ENCODE results near the gene RAB17. TPM values are rescaled to one million over a fixed set of nuclear protein-coding genes. Genes with fewer than 3 reads are reported as not detected.

RAB17 gene
- total RNA-seq, 2 donors from 2014 or later: 6.4 to 6.5 TPM

DNA sequence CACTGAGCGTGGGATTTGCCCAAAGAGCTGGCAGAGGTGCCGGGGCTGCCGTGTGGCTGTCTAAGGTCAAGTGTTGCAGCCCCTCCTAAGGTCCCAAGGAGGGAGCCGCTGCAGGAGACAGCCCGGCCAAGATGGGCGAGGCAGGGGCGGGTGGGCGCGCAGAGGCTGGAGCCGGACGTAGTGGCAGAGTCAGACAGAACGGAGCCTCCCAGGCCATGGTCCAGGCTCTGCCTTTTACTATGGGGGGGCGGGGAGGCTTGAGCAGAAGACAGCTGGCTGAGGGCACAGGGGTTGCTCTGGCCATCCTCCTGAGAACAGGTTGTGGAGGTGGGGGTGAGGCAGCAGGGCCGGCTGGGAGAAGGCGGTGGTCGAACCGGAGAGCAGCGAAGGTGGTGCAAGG lies 51.6 kb downstream of the RAB17 start:
- Histone ChIP-seq H3K27me3 (replicated peaks; ENCODE audit: insufficient read depth) (no peaks in the 10 kb centered on the region), H3K27ac (no peak overlapping the region), H3K36me3 (no peaks in the 10 kb centered on the region), H3K4me1 (ENCODE audit: control insufficient read depth in 1 of 2, low read depth in 2 of 2) (no peaks in the 10 kb centered on the region), H3K9me3 (no peaks in the 10 kb centered on the region), H3K4me3 (no peak overlapping the region)
- no peak for DNase-seq (ENCODE audit: low spot score)
- TF ChIP-seq, protein P1, sequence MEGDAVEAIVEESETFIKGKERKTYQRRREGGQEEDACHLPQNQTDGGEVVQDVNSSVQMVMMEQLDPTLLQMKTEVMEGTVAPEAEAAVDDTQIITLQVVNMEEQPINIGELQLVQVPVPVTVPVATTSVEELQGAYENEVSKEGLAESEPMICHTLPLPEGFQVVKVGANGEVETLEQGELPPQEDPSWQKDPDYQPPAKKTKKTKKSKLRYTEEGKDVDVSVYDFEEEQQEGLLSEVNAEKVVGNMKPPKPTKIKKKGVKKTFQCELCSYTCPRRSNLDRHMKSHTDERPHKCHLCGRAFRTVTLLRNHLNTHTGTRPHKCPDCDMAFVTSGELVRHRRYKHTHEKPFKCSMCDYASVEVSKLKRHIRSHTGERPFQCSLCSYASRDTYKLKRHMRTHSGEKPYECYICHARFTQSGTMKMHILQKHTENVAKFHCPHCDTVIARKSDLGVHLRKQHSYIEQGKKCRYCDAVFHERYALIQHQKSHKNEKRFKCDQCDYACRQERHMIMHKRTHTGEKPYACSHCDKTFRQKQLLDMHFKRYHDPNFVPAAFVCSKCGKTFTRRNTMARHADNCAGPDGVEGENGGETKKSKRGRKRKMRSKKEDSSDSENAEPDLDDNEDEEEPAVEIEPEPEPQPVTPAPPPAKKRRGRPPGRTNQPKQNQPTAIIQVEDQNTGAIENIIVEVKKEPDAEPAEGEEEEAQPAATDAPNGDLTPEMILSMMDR (IDR thresholded peaks at IDR 0.05): no peak
- no peak for ATAC-seq (ENCODE audit: insufficient number of reproducible peaks, low FRiP score, low read depth)

DNA sequence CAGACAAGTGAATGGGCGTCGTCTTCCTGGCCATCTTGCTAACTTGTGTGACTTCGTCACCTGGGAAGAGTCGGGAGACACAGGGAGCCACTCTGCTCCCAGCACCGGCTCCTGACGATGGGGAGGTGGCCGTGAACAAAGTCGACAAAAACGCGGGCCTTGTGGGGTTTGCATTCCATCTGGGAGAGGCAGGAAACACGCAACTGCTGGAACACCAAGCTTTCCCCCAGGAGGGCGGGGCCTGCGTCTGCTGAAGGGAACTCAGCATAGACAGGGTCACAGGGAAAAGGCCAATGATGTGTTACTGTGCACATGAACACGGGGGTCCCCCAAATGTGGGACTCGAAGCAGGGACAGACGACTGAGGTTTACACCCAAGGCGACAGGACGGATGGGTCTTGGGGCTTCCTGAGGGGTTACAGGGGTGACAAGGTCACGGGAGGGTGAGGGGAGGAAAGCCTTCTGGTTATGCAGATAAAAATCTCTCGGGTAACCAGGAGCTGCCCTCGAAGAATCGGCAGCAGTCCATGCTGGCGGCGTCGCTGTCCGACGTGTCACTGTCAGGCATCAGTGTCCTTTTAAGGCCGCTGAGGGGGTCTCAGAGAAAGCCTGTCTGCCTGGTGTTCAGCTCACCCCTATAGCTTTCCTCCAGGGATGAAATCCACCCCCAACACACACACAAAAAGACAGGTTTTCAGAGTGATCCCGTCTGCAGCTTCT lies 52.4 kb downstream of the RAB17 start:
- H3K9me3 ChIP-seq: no peaks in the 10 kb centered on the region
- H3K4me1 ChIP-seq (ENCODE audit: control insufficient read depth in 1 of 2, low read depth in 2 of 2): no peaks in the 10 kb centered on the region
- TF ChIP-seq, protein P1 (IDR thresholded peaks at IDR 0.05): no peak
- no peaks in the 10 kb centered on the region for H3K27me3 ChIP-seq (replicated peaks; ENCODE audit: insufficient read depth)
- no peaks in the 10 kb centered on the region for H3K36me3 ChIP-seq
- H3K4me3 ChIP-seq: no peak overlapping the region
- no peak for ATAC-seq (ENCODE audit: insufficient number of reproducible peaks, low FRiP score, low read depth)
- no peak for DNase-seq (ENCODE audit: low spot score)
- H3K27ac ChIP-seq: no peak overlapping the region

- Histone ChIP-seq H3K4me3 (no peak overlapping the region), H3K27ac (no peak overlapping the region), H3K9me3 (no peaks in the 10 kb centered on the region), H3K36me3 (no peaks in the 10 kb centered on the region), H3K27me3 (replicated peaks; ENCODE audit: insufficient read depth) (no peaks in the 10 kb centered on the region), H3K4me1 (ENCODE audit: control insufficient read depth in 1 of 2, low read depth in 2 of 2) (no peaks in the 10 kb centered on the region)
- TF ChIP-seq, protein P1 (IDR thresholded peaks at IDR 0.05): no peak
- ATAC-seq (ENCODE audit: insufficient number of reproducible peaks, low FRiP score, low read depth) (no peak), DNase-seq (ENCODE audit: low spot score) (no peak)
Measured at GRCh38 chr2:237536617-237537016, 53.9 kb downstream of the RAB17 start.

- Histone ChIP-seq H3K4me1 (ENCODE audit: control insufficient read depth in 1 of 2, low read depth in 2 of 2) (no peaks in the 10 kb centered on the region), H3K36me3 (no peaks in the 10 kb centered on the region), H3K4me3 (no peak overlapping the region), H3K9me3 (no peaks in the 10 kb centered on the region), H3K27me3 (replicated peaks; ENCODE audit: insufficient read depth) (no peaks in the 10 kb centered on the region), H3K27ac (no peak overlapping the region)
- TF ChIP-seq, protein P1 (IDR thresholded peaks at IDR 0.05): no peak
- ATAC-seq (ENCODE audit: insufficient number of reproducible peaks, low FRiP score, low read depth) (no peak), DNase-seq (ENCODE audit: low spot score) (no peak)
Measured at GRCh38 chr2:237536083-237536415, 54.5 kb downstream of the RAB17 start.

GRCh38 chr2:237535385-237536082 lies 55.0 kb downstream of the RAB17 start:
- H3K4me3 ChIP-seq: no peak overlapping the region
- no peaks in the 10 kb centered on the region for H3K27me3 ChIP-seq (replicated peaks; ENCODE audit: insufficient read depth)
- no peaks in the 10 kb centered on the region for H3K36me3 ChIP-seq
- H3K9me3 ChIP-seq: no peaks in the 10 kb centered on the region
- no peaks in the 10 kb centered on the region for H3K4me1 ChIP-seq (ENCODE audit: control insufficient read depth in 1 of 2, low read depth in 2 of 2)
- DNase-seq (ENCODE audit: low spot score) (no peak), ATAC-seq (ENCODE audit: insufficient number of reproducible peaks, low FRiP score, low read depth) (no peak)
- no peak overlapping the region for H3K27ac ChIP-seq
- TF ChIP-seq, protein P1 (IDR thresholded peaks at IDR 0.05): no peak

Measured in thoracic aorta (tissue), 2 donors.